AG08396 (cell line): ENCODE data around the gene FGD4.

Experiments
- DNase-seq: peaks from one replicate; pipeline ENCODE4 v3.0.0; 2012; ENCODE audit warnings: low spot score, mixed read lengths

The FGD4 gene

DNA sequence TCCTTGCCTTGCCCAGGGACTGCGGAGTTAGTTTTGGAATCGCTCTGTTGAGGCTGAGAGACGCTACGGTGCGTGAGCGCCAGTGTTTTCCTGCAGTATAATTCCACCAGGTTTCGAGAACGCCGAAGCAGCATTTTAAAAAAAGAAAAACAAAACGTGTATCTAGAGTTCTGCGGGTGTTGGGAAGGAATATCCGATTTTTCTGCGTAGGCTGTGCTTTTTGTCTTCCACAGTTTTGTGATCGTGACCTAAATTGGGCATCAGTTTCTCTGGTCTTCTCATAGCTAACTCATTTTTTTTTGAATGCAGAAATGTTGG, 280.5 kb downstream of the FGD4 start:
- DNase-seq = no peak

DNA sequence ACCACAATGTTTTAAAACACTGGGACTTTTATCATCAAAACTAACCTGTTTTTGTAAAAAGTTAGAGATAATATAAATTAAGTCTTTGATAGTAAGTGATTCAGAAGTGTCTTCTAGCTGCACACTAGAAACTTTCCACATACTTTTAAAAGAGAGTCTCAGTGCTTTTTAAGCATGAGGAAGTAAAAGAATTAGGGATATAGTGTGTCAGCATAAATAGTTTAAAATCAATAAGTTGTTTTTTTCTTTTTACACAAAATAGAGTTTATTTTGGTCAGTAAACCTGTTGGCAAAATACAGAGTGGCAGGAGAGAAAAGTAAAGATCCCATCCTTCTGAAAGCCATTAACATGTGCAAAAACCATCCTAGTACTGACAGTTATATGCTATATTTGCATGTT, 281.4 kb downstream of the FGD4 start:
- DNase-seq = no peak

DNA sequence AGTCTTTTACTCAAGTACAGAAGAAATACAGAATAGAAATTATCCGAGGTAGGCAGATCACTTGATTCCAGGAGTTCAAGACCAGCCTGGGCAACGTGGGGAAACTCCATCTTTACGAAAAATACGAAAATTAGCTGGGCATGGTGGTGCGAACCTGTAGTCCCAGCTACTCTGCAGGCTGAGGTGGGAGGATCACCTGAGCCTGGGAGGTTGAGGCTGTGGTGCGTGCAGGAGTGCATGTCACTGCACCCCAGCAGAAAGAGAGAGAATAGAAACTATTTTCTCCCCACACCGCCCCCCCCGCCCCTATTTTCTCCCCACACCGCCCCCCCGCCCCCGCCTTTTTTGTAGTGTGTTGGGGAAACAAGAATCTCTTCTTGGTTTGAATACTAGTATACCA, 281.9 kb downstream of the FGD4 start:
- DNase-seq = no peak

DNA sequence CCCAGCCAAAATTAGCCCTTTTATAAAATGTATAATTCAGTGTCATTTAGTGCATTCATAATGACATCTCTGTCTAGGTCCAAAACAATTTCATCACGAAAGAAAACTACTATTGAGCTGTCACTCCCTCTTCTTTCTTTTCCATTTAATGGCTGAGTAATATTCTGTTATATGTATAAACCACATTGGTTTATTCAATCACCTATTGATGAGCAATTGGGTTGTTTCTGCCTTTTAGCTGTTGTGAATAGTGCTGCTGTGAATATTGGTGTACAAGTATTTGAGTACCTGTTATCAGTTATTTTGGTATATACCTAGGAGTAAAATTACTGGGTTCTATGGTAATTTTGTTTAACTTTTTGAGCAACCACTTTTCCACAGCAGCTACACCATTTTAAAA, 287.0 kb downstream of the FGD4 start:
- no peak for DNase-seq

DNA sequence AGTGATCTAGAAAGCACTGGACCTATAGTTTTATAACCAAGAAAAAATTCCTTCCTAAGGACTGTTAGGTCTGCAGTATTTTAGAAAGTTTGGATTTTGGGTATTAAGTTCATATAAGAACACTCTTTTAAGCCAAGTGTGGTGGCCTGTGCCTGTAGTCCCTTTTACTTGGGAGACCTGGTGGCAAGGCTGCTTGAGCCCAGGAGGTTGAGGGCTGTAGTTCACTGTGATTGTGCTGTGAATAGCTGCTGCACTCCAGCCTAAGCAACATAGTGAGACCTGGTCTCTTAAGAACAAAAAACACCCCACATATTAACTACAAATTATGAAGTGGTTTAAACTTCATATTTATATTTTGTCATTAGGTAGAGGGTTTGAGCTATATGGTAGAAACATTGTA, 289.4 kb downstream of the FGD4 start:
- DNase-seq = no peak

DNA sequence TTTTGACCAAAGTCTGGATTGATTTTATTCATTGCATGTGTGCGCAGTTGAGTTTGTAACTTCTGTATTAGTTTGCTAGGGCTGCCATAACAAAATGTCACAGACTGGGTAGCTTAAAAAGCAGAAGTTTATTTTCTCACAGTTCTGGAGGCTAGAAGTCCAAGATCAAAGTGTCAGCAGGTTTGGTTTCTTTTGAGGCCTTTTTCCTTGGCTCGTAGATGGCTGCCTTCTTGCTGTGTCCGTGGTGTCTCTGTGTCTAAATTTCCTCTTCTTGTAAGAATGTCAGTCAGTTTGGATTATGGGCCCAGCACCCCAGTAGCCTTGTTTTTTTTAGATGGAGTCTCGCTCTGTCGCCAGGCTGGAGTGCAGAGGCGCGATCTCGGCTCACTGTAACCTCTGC, 291.6 kb downstream of the FGD4 start:
- DNase-seq = no peak

DNA sequence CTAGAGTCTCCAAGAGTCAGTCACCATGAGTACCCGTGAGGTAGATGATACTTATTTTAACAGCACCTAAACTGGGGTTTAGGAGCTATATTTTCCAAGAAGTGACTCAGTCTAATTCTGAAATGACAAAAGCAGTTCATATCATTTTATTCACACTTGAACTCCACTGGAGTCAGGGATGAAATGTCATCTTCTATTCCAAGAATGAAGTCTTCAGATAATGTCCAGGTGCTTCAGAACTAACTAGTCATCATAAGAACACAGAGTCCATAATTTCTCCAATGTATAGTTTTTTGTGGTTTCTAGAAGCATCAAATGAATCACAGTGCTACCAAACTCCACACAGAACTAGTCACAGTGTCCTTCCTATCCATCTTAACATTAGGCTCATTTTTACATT, 293.0 kb downstream of the FGD4 start:
- no peak for DNase-seq

DNA sequence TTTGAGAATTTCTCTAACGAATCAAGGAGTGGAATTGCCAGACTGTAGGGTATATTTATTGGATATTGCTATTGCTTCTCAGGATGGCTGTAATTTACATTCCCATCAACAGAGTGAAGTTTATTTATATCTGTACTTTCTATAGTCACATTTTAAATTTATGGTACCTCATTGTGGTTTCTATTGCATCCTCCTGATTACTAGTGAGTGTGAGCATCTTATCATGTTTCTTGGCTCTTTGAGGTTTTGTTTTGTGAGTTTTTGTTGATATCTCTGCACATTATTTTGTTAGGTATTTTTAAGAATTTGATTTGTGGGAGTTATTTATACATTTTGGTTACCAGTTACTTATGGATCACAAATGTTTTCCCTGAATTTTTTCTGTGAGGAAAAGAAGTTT, 293.7 kb downstream of the FGD4 start:
- DNase-seq = no peak
